Measurements from ENCODE around the gene GRID2. TPM values are rescaled to one million over a fixed set of nuclear protein-coding genes. Genes with fewer than 3 reads are reported as not detected.

The GRID2 gene
- total and polyA plus RNA-seq, 2 of the 4 experiments (the other 2 are of a cell fraction): under 0.01 TPM; not detected in 1

GRCh38 chr4:93748373-93749291, 1444.9 kb downstream of the GRID2 start:
- H3K14ac ChIP-seq (replicated peaks; ENCODE audit: low read depth, low read length): no peak overlapping the region
- POLR2A ChIA-PET (ENCODE audit: unreplicated experiment): no interaction called here
- no peaks in the 10 kb centered on the region for H4K20me1 ChIP-seq (ENCODE audit: insufficient read depth, low read length)
- no peaks in the 10 kb centered on the region for H3K36me3 ChIP-seq (ENCODE audit: control insufficient read depth, insufficient read depth, low read length)
- no peak overlapping the region for H2AK9ac ChIP-seq (replicated peaks; ENCODE audit: low read depth, low read length, poor library complexity)
- H3K4me3 ChIP-seq (ENCODE audit: insufficient read depth, low read depth, low read length): no peak overlapping the region
- intact Hi-C loops (cut with micrococcal nuclease) (no loop called here), dilution Hi-C loops (cut with HindIII; ENCODE audit: low sequenced_read_pairs, unreplicated experiment) (no loop called here), in situ Hi-C loops (cut with MboI; ENCODE audit: low sequenced_read_pairs) (no loop called here)
- H3K9ac ChIP-seq (ENCODE audit: low read depth, low read length): no peak overlapping the region
- no peak overlapping the region for H4K8ac ChIP-seq (ENCODE audit: low read depth in 2 of 2, low read length in 2 of 2)
- no peak overlapping the region for H3K18ac ChIP-seq (ENCODE audit: low read depth, low read length)
- H3K23ac ChIP-seq (ENCODE audit: low read depth, low read length): no peak overlapping the region
- no peak overlapping the region for H3K27ac ChIP-seq (ENCODE audit: insufficient read depth, low read length)
- DNase-seq: no peak
- H3K27me3 ChIP-seq (ENCODE audit: control insufficient read depth, insufficient read depth, low read length): no peaks in the 10 kb centered on the region
- H2BK5ac ChIP-seq (ENCODE audit: low read depth, low read length, poor library complexity, severe bottlenecking): no peak overlapping the region
- no peak overlapping the region for H3K4ac ChIP-seq (ENCODE audit: low read depth, low read length)
- no peak overlapping the region for H2AFZ ChIP-seq (replicated peaks; ENCODE audit: low read length, poor library complexity)
- no peak overlapping the region for H4K5ac ChIP-seq (ENCODE audit: low read depth, low read length)
- H3K9me1 ChIP-seq (ENCODE audit: insufficient read depth, low read length): no peaks in the 10 kb centered on the region
- H3K4me1 ChIP-seq (ENCODE audit: control insufficient read depth, insufficient read depth, low read length): no peaks in the 10 kb centered on the region
- no peak overlapping the region for H3K56ac ChIP-seq (ENCODE audit: extremely low read depth, insufficient read depth, low read length)
- no TSS peak for BruUV-seq (replicated peaks)
- H2BK15ac ChIP-seq (ENCODE audit: low read depth, low read length): no peak overlapping the region
- H2BK120ac ChIP-seq (ENCODE audit: low read depth, low read length): no peak overlapping the region
- no CpG with 5 or more reads among the region's 6 CpGs for WGBS, 2 experiments (ENCODE audit: extremely low coverage in 2 of 2, insufficient read length in 1 of 2)
- no peaks in the 10 kb centered on the region for H3K9me3 ChIP-seq (ENCODE audit: control insufficient read depth, insufficient read depth, low read length)
- TF ChIP-seq SMC3 (IDR thresholded peaks at IDR 0.05; ENCODE audit: low read depth, low read length) (no peak), CEBPB (IDR thresholded peaks at IDR 0.05; ENCODE audit: low read depth, low read length) (no peak), BHLHE40 (IDR thresholded peaks at IDR 0.05; ENCODE audit: low read depth, low read length) (no peak), MXI1 (IDR thresholded peaks at IDR 0.05; ENCODE audit: borderline replicate concordance, low read depth, low read length) (no peak), NFE2L2 (IDR thresholded peaks at IDR 0.05; ENCODE audit: low read depth, low read length) (no peak)
- H2BK20ac ChIP-seq (ENCODE audit: low read depth, low read length): no peak overlapping the region
- no peak overlapping the region for H3K4me2 ChIP-seq (ENCODE audit: low read depth, low read length)
- H3K79me1 ChIP-seq (ENCODE audit: low read depth in 1 of 2, low read length in 2 of 2): no peaks in the 10 kb centered on the region
- ATAC-seq (ENCODE audit: low read depth): no peak
- H2AK5ac ChIP-seq (ENCODE audit: low read depth, low read length): no peak overlapping the region
- no peak overlapping the region for H4K91ac ChIP-seq (ENCODE audit: insufficient read depth, low read depth, low read length)
- CTCF ChIA-PET: no interaction called here
